D721Med (cell line): Measurements from ENCODE around the gene DMRT1.
A peak's percentile ranks its signal among the peaks of the same experiment; 100 is the strongest.

Source experiments
- DNase-seq: peaks from one replicate; pipeline ENCODE4 v3.0.0; 2011; ENCODE audit warnings: low spot score; ENCODE audit not compliant: insufficient read length
- FAIRE-seq: peaks from 2 replicates; lab custom pipeline; 2011; peaks lifted over from hg19 to GRCh38; lab: Jason Lieb, UNC
- CTCF ChIP-seq: IDR thresholded peaks from 2 replicates; pipeline ENCODE4 v1.5.1; 2012; ENCODE audit warnings: mild to moderate bottlenecking, control low read depth; ENCODE audit not compliant: insufficient read depth; ENCODE audit errors: missing control alignments

Gene DMRT1

GRCh38 chr9:922171-922570, 80.7 kb downstream of the DMRT1 start:
- TF ChIP-seq CTCF = no peak
- FAIRE-seq = no peak

GRCh38 chr9:922731-923130, 81.2 kb downstream of the DMRT1 start:
- no peak for FAIRE-seq
- no peak for TF ChIP-seq CTCF
- no peak for DNase-seq

More at GRCh38 chr9:922171-922570, 80.7 kb downstream of the DMRT1 start:
- no peak for DNase-seq

- DNase-seq = no peak
- TF ChIP-seq CTCF = no peak
- FAIRE-seq = no peak
Observed at GRCh38 chr9:926976-927375, 85.5 kb downstream of the DMRT1 start.

- peak; percentile 38 for TF ChIP-seq CTCF
- no peak for DNase-seq
- FAIRE-seq = no peak
Observed at GRCh38 chr9:928363-929042, 87.0 kb downstream of the DMRT1 start.

- FAIRE-seq = no peak
Observed at GRCh38 chr9:929719-930118, 88.2 kb downstream of the DMRT1 start.

GRCh38 chr9:933356-933755, 91.9 kb downstream of the DMRT1 start:
- DNase-seq (no peak), FAIRE-seq (no peak)
- TF ChIP-seq CTCF = no peak

More at GRCh38 chr9:929719-930118, 88.2 kb downstream of the DMRT1 start:
- DNase-seq = no peak
- no peak for TF ChIP-seq CTCF

- FAIRE-seq = no peak
- DNase-seq = no peak
- no peak for TF ChIP-seq CTCF
Observed at GRCh38 chr9:935348-935965, 94.0 kb downstream of the DMRT1 start.
